ENCODE data around the gene ARID5B.

ARID5B gene

GRCh38 chr10:62081341-62082270 is 180.1 kb downstream of the ARID5B start:
- TF ChIP-seq MYC (IDR thresholded peaks at IDR 0.05; ENCODE audit: low read depth, low read length), result no peak
- no peak for TF ChIP-seq POLR2A (IDR thresholded peaks at IDR 0.05; ENCODE audit: extremely low read depth, insufficient read length)
- TF ChIP-seq CTCF (IDR thresholded peaks at IDR 0.05; ENCODE audit: low read depth, low read length), result no peak
- no peak for TF ChIP-seq MAX (IDR thresholded peaks at IDR 0.05; ENCODE audit: low read depth, low read length)
- DNase-seq (ENCODE audit: low read depth), result no peak
- H3K4me3 ChIP-seq (ENCODE audit: low read depth, low read length), result no peak overlapping the region

- no peak for TF ChIP-seq MYC (IDR thresholded peaks at IDR 0.05; ENCODE audit: low read depth, low read length)
- TF ChIP-seq CTCF (IDR thresholded peaks at IDR 0.05; ENCODE audit: low read depth, low read length), result no peak
- TF ChIP-seq MAX (IDR thresholded peaks at IDR 0.05; ENCODE audit: low read depth, low read length), result no peak
- no peak for TF ChIP-seq POLR2A (IDR thresholded peaks at IDR 0.05; ENCODE audit: extremely low read depth, insufficient read length)
- DNase-seq (ENCODE audit: low read depth), result no peak
- H3K4me3 ChIP-seq (ENCODE audit: low read depth, low read length), result no peak overlapping the region
Observed at GRCh38 chr10:62082271-62082656, 180.8 kb downstream of the ARID5B start.

GRCh38 chr10:62082729-62083411 is 181.4 kb downstream of the ARID5B start:
- TF ChIP-seq MAX (IDR thresholded peaks at IDR 0.05; ENCODE audit: low read depth, low read length), result no peak
- no peak for TF ChIP-seq POLR2A (IDR thresholded peaks at IDR 0.05; ENCODE audit: extremely low read depth, insufficient read length)
- TF ChIP-seq CTCF (IDR thresholded peaks at IDR 0.05; ENCODE audit: low read depth, low read length), result no peak
- no peak for TF ChIP-seq MYC (IDR thresholded peaks at IDR 0.05; ENCODE audit: low read depth, low read length)
- DNase-seq (ENCODE audit: low read depth), result no peak
- H3K4me3 ChIP-seq (ENCODE audit: low read depth, low read length), result no peak overlapping the region

- DNase-seq (ENCODE audit: low read depth), result no peak
- TF ChIP-seq POLR2A (IDR thresholded peaks at IDR 0.05; ENCODE audit: extremely low read depth, insufficient read length) (no peak), CTCF (IDR thresholded peaks at IDR 0.05; ENCODE audit: low read depth, low read length) (no peak), MAX (IDR thresholded peaks at IDR 0.05; ENCODE audit: low read depth, low read length) (no peak), MYC (IDR thresholded peaks at IDR 0.05; ENCODE audit: low read depth, low read length) (no peak)
- no peak overlapping the region for H3K4me3 ChIP-seq (ENCODE audit: low read depth, low read length)
Observed at GRCh38 chr10:62083412-62084267, 182.1 kb downstream of the ARID5B start.

- TF ChIP-seq POLR2A (IDR thresholded peaks at IDR 0.05; ENCODE audit: extremely low read depth, insufficient read length), result no peak
- no peak for TF ChIP-seq MAX (IDR thresholded peaks at IDR 0.05; ENCODE audit: low read depth, low read length)
- no peak for TF ChIP-seq MYC (IDR thresholded peaks at IDR 0.05; ENCODE audit: low read depth, low read length)
- TF ChIP-seq CTCF (IDR thresholded peaks at IDR 0.05; ENCODE audit: low read depth, low read length), result no peak
- no peak for DNase-seq (ENCODE audit: low read depth)
- no peak overlapping the region for H3K4me3 ChIP-seq (ENCODE audit: low read depth, low read length)
Observed at GRCh38 chr10:62084451-62084850, 183.0 kb downstream of the ARID5B start.
